Neuronal stem cell (in vitro differentiated cells): Measurements from ENCODE around the gene RAMP2. TPM values are rescaled to one million over a fixed set of nuclear protein-coding genes. Genes with fewer than 3 reads are reported as not detected.

ENCODE experiments used
- DNase-seq: peaks from one replicate; pipeline ENCODE4 v3.0.0-alpha.2; 2013; ENCODE audit warnings: low spot score
- H2AFZ ChIP-seq: one replicate; pipeline ENCODE4 v1.6.1; 2013; ENCODE audit warnings: mild to moderate bottlenecking, low read length, inconsistent platforms
- H2AK5ac ChIP-seq: 2 replicates; pipeline ENCODE4 v1.6.1; 2013; ENCODE audit warnings: low read depth, mild to moderate bottlenecking, inconsistent platforms, low read length, moderate library complexity, mixed read lengths
- H2BK120ac ChIP-seq: 2 replicates; pipeline ENCODE4 v1.6.1; 2013; ENCODE audit warnings: low read depth, mild to moderate bottlenecking, inconsistent platforms, low read length, moderate library complexity, mixed read lengths
- H2BK12ac ChIP-seq: one replicate; pipeline ENCODE4 v1.6.1; 2013; ENCODE audit warnings: low read length, inconsistent platforms
- H2BK15ac ChIP-seq: 2 replicates; pipeline ENCODE4 v1.6.1; 2013; ENCODE audit warnings: mild to moderate bottlenecking, low read length, inconsistent platforms, mixed read lengths
- H2BK5ac ChIP-seq: one replicate; pipeline ENCODE4 v1.6.1; 2013; ENCODE audit warnings: inconsistent platforms, mild to moderate bottlenecking, low read length, moderate library complexity
- H3K14ac ChIP-seq: one replicate; pipeline ENCODE4 v1.6.1; 2013; ENCODE audit warnings: low read length, inconsistent platforms
- H3K18ac ChIP-seq: 2 replicates; pipeline ENCODE4 v1.6.1; 2013; ENCODE audit warnings: low read length, inconsistent platforms
- H3K23ac ChIP-seq: 2 replicates; pipeline ENCODE4 v1.6.1; 2013; ENCODE audit warnings: low read depth, mild to moderate bottlenecking, mixed read lengths, low read length, inconsistent platforms; ENCODE audit not compliant: poor library complexity
- H3K27ac ChIP-seq: replicated peaks from 3 replicates; pipeline ENCODE4 v1.5.1; 2013; ENCODE audit warnings: low read length, inconsistent platforms
- H3K27me3 ChIP-seq, 3 experiments: 2 replicates each; pipeline ENCODE4 v1.6.1; 2013; ENCODE audit warnings: low read length in 3 of 3, mild to moderate bottlenecking in 2 of 3, inconsistent platforms in 1 of 3, low read depth in 1 of 3, mixed read lengths in 1 of 3, moderate library complexity in 1 of 3; ENCODE audit not compliant: control insufficient read depth in 3 of 3, insufficient read depth in 3 of 3
- H3K36me3 ChIP-seq, 2 donors: replicated peaks in 1 of 2; 2 replicates each; pipeline ENCODE4 v1.6.1; 2013; ENCODE audit warnings: low read length in 2 of 2; ENCODE audit not compliant: control insufficient read depth in 2 of 2, insufficient read depth in 2 of 2
- H3K4ac ChIP-seq: 2 replicates; pipeline ENCODE4 v1.6.1; 2013; ENCODE audit warnings: inconsistent platforms, mild to moderate bottlenecking, low read length, moderate library complexity
- H3K4me1 ChIP-seq, 2 donors: 1 replicate in 1 of 2; 2 replicates in 1 of 2; pipeline ENCODE4 v1.6.1; 2013; ENCODE audit warnings: low read length in 2 of 2, low read depth in 1 of 2; ENCODE audit not compliant: control insufficient read depth in 2 of 2, insufficient read depth in 1 of 2
- H3K4me2 ChIP-seq: one replicate; pipeline ENCODE4 v1.6.1; 2013; ENCODE audit warnings: mild to moderate bottlenecking, low read length, inconsistent platforms; ENCODE audit not compliant: insufficient read depth, poor library complexity, severe bottlenecking
- H3K4me3 ChIP-seq, 2 donors: 2 replicates each; pipeline ENCODE4 v1.5.1; 2013; ENCODE audit warnings: low read length in 2 of 2, mild to moderate bottlenecking in 2 of 2, inconsistent platforms in 1 of 2, moderate library complexity in 1 of 2
- H3K79me1 ChIP-seq: one replicate; pipeline ENCODE4 v1.6.1; 2013; ENCODE audit warnings: low read depth, mild to moderate bottlenecking, inconsistent platforms, low read length, moderate library complexity
- H3K9ac ChIP-seq: one replicate; pipeline ENCODE4 v1.6.1; 2013; ENCODE audit warnings: mild to moderate bottlenecking, low read depth, low read length, inconsistent platforms; ENCODE audit not compliant: poor library complexity
- H3K9me3 ChIP-seq, 2 donors: replicated peaks in 1 of 2; 2 replicates each; pipeline versions ENCODE3 to v1.6.1; 2013; ENCODE audit warnings: low read length in 2 of 2, mild to moderate bottlenecking in 2 of 2, inconsistent platforms in 1 of 2, low read depth in 1 of 2, mixed read lengths in 1 of 2, moderate library complexity in 1 of 2; ENCODE audit not compliant: control insufficient read depth in 2 of 2, insufficient read depth in 1 of 2
- H4K8ac ChIP-seq: one replicate; pipeline ENCODE4 v1.6.1; 2013; ENCODE audit warnings: low read depth, mild to moderate bottlenecking, inconsistent platforms, low read length, moderate library complexity
- H4K91ac ChIP-seq: one replicate; pipeline ENCODE4 v1.6.1; 2013; ENCODE audit warnings: low read length, low read depth, mild to moderate bottlenecking, inconsistent platforms; ENCODE audit not compliant: poor library complexity
- WGBS, 2 donors: extraction: QIAGEN DNeasy Blood & Tissue Kit; methylation state at CpG; one replicate each; pipeline ENCODE4 v1.1.7; 2013; ENCODE audit warnings: missing lambda C conversion rate in 2 of 2, mixed read lengths in 1 of 2; ENCODE audit not compliant: insufficient read length in 2 of 2, insufficient replicate concordance in 1 of 2; ENCODE audit errors: extremely low coverage in 2 of 2; 5-methylcytosine and 5-hydroxymethylcytosine counted together
- polyA plus RNA-seq, 2 experiments: library from polyadenylated mRNA; stranded (reverse); fragments of 200-250 nt; gene quantifications; one replicate each; pipeline ENCODE4 v1.2.3, GENCODE V29; 2013

Gene RAMP2, protein sequence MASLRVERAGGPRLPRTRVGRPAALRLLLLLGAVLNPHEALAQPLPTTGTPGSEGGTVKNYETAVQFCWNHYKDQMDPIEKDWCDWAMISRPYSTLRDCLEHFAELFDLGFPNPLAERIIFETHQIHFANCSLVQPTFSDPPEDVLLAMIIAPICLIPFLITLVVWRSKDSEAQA
- 7.7 TPM for polyA plus RNA-seq (2013, experiment 1 of 2)
- 8.0 TPM for polyA plus RNA-seq (2013, experiment 2 of 2)

DNA sequence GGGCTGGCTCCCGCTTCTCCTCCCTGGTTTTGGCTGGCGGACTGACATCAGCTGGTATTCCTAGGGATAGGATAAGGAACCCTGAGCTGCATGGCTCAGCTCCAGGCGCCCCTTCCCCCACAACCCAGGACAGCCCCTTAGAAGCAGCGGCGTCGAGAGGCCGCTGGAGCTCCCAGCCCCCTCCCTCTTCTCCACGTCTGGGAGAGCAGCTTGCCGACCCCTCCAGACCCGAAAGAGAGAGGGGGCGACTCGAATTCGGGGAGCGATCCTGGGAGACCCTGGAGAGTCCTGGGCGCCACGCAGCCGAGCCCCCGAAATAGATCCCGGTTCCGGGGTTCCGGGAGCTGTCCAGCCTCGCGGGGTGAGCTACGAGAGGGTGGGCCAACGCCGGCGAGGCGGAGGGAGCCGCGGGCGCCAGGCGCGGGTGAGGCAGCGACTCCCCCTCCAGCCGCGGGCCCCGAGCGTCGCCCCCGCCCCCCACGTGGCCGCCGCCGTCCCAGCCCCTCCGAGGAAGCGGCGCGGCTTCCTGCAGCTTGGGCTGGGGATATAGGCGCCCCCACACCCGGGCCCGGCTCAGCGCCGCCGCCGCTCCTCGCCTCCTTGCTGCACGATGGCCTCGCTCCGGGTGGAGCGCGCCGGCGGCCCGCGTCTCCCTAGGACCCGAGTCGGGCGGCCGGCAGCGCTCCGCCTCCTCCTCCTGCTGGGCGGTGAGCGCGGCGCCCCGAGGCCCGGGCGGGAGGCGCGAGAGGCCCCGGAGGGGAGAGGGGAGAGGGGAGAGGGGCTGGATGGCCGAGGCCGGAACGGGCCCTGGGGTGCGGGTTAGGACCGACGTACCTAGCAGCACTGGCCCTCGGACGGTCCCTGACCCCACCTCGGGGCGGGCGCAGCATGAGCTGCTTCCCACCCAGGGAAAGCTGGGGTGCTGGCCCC, at the start of gene RAMP2:
Gene RAMP2 (plus strand): TSS at position 576 of the 930 bp plus-strand sequence. CDS start 35 bp downstream, at position 611.
- Histone ChIP-seq H2BK15ac (peak within 1 kb of the TSS; percentile 72), H2AK5ac (peak within 1 kb of the TSS; percentile 61), H3K23ac (peak within 1 kb of the TSS; percentile 44), H2BK5ac (peak within 1 kb of the TSS; percentile 35), H2BK120ac (no peak within 1 kb of the TSS), H3K4me2 (peak within 1 kb of the TSS; percentile 92), H4K91ac (peak within 1 kb of the TSS; percentile 94), H3K27me3 (peaks cover 9 to 30% (median 26%) of the 10 kb centered on the region in 3 experiments), H3K18ac (peak within 1 kb of the TSS; percentile 92), H3K79me1 (peaks cover 3% of the 10 kb centered on the region), H3K9ac (peak within 1 kb of the TSS; percentile 75), H3K4ac (no peak within 1 kb of the TSS), H3K4me3 (peak within 1 kb of the TSS; percentile 38 to 73), H3K27ac (no peak within 1 kb of the TSS), H4K8ac (no peak within 1 kb of the TSS), H3K9me3 (no peaks in the 10 kb centered on the region), H3K4me1 (peaks cover 6 to 20% of the 10 kb centered on the region in 2 donors), H3K36me3 (no peaks in the 10 kb centered on the region), H2BK12ac (peak within 1 kb of the TSS; percentile 93), H3K14ac (peak within 1 kb of the TSS; percentile 43), H2AFZ (peak within 1 kb of the TSS; percentile 94)
- no CpG with 5 or more reads among the region's 92 CpGs for whole genome bisulfite sequencing, 2 donors
- no peak for DNase-seq

GRCh38 chr17:42720996-42721583, 39.9 kb upstream of the RAMP2 start:
- Histone ChIP-seq H3K9me3 (no peaks in the 10 kb centered on the region), H3K4me3 (no peak overlapping the region), H3K27me3 (no peaks in the 10 kb centered on the region), H2BK12ac (no peak overlapping the region), H2BK5ac (no peak overlapping the region), H3K27ac (no peak overlapping the region), H3K79me1 (no peaks in the 10 kb centered on the region), H3K36me3 (peaks cover 30 to 86% of the 10 kb centered on the region in 2 donors), H3K23ac (no peak overlapping the region), H4K91ac (no peak overlapping the region), H3K18ac (no peak overlapping the region), H4K8ac (no peak overlapping the region), H3K14ac (no peak overlapping the region), H3K4me1 (no peaks in the 10 kb centered on the region), H3K9ac (no peak overlapping the region), H3K4ac (no peak overlapping the region), H2BK15ac (no peak overlapping the region), H2AFZ (no peak overlapping the region), H2BK120ac (no peak overlapping the region), H2AK5ac (no peak overlapping the region), H3K4me2 (no peak overlapping the region)
- no CpG with 5 or more reads among the region's 2 CpGs for WGBS, 2 donors
- DNase-seq, result peak; percentile 33

DNA sequence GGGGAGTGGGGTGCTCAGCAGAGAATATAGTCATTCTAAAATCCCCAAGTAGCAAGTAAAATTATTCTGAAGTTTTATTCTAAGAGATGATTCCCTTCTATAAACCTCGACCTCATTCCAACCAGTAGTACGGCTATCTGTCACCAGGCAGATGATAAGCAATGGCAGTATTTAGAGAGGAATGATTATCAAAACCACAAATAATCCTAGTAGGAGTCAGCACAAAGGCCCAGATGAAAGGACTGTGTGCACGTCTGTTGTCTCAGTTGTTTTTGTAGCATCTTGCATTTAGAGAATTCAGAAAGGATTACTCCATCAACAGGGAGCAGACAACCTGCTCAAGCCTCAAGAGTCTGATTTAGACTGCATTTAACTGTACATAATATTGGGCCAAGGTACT, 37.4 kb upstream of the RAMP2 start:
- no peaks in the 10 kb centered on the region for H3K79me1 ChIP-seq
- no peak overlapping the region for H2BK120ac ChIP-seq
- no peak for DNase-seq
- H3K9me3 ChIP-seq, result no peaks in the 10 kb centered on the region
- H3K27me3 ChIP-seq, result no peaks in the 10 kb centered on the region
- no peak overlapping the region for H3K4me2 ChIP-seq
- no peak overlapping the region for H2BK5ac ChIP-seq
- no peak overlapping the region for H3K4ac ChIP-seq
- no peak overlapping the region for H3K14ac ChIP-seq
- H4K8ac ChIP-seq, result no peak overlapping the region
- no peak overlapping the region for H2AK5ac ChIP-seq
- H2BK12ac ChIP-seq, result no peak overlapping the region
- no peak overlapping the region for H4K91ac ChIP-seq
- no peak overlapping the region for H2AFZ ChIP-seq
- no peak overlapping the region for H3K23ac ChIP-seq
- H3K4me3 ChIP-seq, result no peak overlapping the region
- no peak overlapping the region for H2BK15ac ChIP-seq
- no peaks in the 10 kb centered on the region for H3K4me1 ChIP-seq
- no peak overlapping the region for H3K27ac ChIP-seq
- H3K18ac ChIP-seq, result no peak overlapping the region
- H3K9ac ChIP-seq, result no peak overlapping the region
- WGBS, 2 donors, result no CpG with 5 or more reads among the region's 3 CpGs
- H3K36me3 ChIP-seq, result peaks cover 20 to 77% of the 10 kb centered on the region in 2 donors

- DNase-seq, result no peak
- Histone ChIP-seq H4K91ac (no peak overlapping the region), H3K4me1 (no peaks in the 10 kb centered on the region), H3K14ac (no peak overlapping the region), H3K27me3 (no peaks in the 10 kb centered on the region), H3K23ac (no peak overlapping the region), H3K36me3 (peaks cover 15 to 72% of the 10 kb centered on the region in 2 donors), H3K4me2 (no peak overlapping the region), H2BK120ac (no peak overlapping the region), H3K4me3 (no peak overlapping the region), H2AK5ac (no peak overlapping the region), H4K8ac (no peak overlapping the region), H2BK15ac (no peak overlapping the region), H2BK12ac (no peak overlapping the region), H3K79me1 (no peaks in the 10 kb centered on the region), H2BK5ac (no peak overlapping the region), H3K4ac (no peak overlapping the region), H3K9me3 (no peaks in the 10 kb centered on the region), H3K18ac (no peak overlapping the region), H2AFZ (no peak overlapping the region), H3K9ac (no peak overlapping the region), H3K27ac (no peak overlapping the region)
- no CpG with 5 or more reads among the region's 6 CpGs for WGBS, 2 donors
These were observed 35.9 kb upstream of the RAMP2 start for GRCh38 chr17:42725143-42725542.
